Measurements from ENCODE around the gene SLC36A2.
A peak's percentile ranks its signal among the peaks of the same experiment; 100 is the strongest.
"Not testable (repeated sequence)": the region's sequence is repeated elsewhere in the genome, so short reads cannot be mapped to it uniquely, and the experiment has no call there.

Gene SLC36A2

GRCh38 chr5:151347369-151347768 lies at the start of gene SLC36A2:
Gene SLC36A2, minus strand, starts transcription at chr5:151347559. Its CDS starts 99 bp downstream, at chr5:151347460.
- DNase-seq (ENCODE audit: low spot score) = no peak

- DNase-seq (ENCODE audit: low spot score) = no peak
These were observed 41.6 kb upstream of the SLC36A2 start for GRCh38 chr5:151388960-151389359.

GRCh38 chr5:151384106-151384505 lies 36.7 kb upstream of the SLC36A2 start:
- DNase-seq (ENCODE audit: low spot score) = no peak

DNA sequence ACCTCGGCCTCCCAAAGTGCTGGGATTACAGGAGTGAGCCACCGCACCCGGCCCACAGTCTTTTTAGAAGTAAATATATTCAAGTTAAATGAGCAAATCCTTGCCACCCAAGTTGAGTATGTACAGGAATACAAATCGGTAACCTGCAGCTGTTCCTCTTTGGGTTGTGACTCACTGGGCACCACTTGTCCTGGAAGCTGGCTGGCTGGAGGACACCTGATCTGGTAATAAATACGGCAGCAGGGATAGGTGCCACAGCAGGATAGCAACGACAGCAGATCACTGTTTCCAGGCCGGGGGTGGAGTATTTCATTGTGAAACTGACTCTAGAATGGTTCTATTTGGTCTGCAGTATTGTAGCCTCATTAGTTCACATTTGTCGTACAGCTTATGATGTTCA lies 35.7 kb upstream of the SLC36A2 start:
- DNase-seq (ENCODE audit: low spot score) = no peak

DNA sequence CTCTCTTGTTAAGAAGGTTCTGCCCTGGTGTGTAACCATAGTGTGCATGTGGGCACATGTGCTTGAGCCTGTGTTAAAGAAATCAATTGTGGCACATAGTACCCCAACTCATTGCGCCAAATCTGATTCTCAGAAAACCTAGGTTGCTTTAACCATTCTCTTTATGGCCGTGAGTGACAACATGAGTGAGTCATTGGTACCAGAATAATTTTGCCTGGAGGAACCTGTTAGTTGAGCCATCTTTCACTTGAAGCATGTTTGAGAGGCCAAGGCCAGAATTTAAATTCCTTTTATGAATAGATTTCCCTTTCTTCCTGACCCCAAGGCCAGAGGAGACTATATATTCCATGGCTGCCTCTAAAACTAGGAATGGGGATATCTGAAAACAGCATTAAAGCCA lies 35.2 kb upstream of the SLC36A2 start:
- DNase-seq (ENCODE audit: low spot score) = no peak

GRCh38 chr5:151381899-151382298 lies 34.5 kb upstream of the SLC36A2 start:
- no peak for DNase-seq (ENCODE audit: low spot score)

DNA sequence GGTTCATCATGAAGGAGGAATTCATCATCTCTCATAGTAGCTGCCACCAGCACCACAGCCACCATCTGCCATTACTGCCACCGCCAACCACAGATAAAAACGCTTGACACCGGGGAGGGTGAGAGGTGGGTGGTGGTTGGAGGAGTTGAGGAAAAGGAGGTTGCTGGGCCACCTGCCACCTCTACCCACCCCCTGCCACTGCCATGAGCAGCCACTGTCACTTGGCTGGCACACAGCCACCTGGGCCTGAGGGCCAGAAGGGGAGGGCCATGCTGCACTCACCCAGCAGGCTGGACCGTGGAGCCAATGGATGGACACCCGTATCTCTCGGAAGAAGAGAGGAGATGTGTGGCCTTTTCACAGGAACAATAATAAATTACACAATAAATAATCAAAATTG lies 31.3 kb upstream of the SLC36A2 start:
- no peak for DNase-seq (ENCODE audit: low spot score)

DNA sequence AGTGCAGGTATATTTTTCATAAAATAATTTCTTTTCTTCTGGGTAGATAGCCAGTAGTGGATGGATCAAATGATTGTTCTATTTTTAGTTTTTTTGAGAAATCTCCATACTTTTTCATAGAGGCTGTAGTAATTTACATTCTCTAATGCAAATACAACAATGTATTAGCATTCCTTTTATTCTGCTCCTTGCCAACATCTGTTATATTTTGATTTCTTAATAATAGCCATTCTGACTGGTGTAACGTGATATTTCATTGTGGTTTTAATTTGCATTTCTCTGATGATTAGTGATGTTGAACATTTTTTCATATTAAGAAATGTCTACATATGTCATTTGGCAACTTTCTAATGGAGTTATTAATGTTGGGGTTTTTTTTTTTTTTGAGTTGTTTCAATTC lies 27.2 kb upstream of the SLC36A2 start:
- DNase-seq (ENCODE audit: low spot score) = no peak

- not testable (repeated sequence) for DNase-seq (ENCODE audit: low spot score)
These were observed 19.7 kb upstream of the SLC36A2 start for GRCh38 chr5:151367038-151367437.

GRCh38 chr5:151363673-151364072 lies 16.3 kb upstream of the SLC36A2 start:
- no peak for DNase-seq (ENCODE audit: low spot score)

DNA sequence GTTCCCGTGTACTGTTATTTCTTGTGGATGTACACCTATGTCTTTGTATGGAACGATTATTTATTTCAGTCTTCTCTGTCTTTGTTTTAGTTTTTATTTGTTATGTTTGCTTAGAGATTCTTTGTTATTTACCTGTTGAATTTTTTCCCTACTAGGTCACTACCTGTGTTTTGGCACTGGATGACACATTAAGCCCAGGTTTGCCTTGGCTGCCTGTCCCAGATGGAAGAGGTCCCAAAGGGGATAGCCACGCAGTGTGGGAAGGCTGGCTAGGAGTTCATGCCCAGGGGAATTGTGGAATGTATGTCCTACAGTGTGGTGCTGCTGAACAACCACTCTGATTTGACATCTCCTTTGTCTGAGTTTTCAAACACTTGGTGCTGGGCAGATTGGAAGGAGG lies 15.6 kb upstream of the SLC36A2 start:
- no peak for DNase-seq (ENCODE audit: low spot score)

GRCh38 chr5:151359391-151359790 lies 12.0 kb upstream of the SLC36A2 start:
- DNase-seq (ENCODE audit: low spot score) = no peak

GRCh38 chr5:151357792-151358191 lies 10.4 kb upstream of the SLC36A2 start:
- no peak for DNase-seq (ENCODE audit: low spot score)

DNA sequence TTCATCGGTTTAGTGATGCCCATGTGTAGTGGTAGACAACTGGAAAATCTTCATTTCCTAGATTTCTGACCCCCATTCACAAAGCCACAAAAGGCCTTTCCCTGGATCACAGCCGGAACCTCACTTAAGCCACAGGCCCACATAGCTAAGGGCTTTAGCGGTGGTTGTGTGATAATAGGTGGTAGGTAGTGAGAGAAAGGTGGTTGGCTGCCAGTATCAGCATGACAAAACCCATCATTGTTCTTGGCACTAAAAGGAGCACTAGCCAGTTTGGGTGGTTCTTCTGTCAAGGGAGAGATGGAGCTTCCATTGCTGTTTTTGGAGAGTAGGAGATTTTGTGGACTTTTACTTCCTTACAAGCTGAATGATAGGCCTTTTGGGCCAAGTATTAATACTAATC lies 9.7 kb upstream of the SLC36A2 start:
- no peak for DNase-seq (ENCODE audit: low spot score)

- DNase-seq (ENCODE audit: low spot score) = no peak
These were observed 4.3 kb upstream of the SLC36A2 start for GRCh38 chr5:151351671-151352070.

GRCh38 chr5:151348789-151349188 lies 1.4 kb upstream of the SLC36A2 start:
- no peak for DNase-seq (ENCODE audit: low spot score)

DNA sequence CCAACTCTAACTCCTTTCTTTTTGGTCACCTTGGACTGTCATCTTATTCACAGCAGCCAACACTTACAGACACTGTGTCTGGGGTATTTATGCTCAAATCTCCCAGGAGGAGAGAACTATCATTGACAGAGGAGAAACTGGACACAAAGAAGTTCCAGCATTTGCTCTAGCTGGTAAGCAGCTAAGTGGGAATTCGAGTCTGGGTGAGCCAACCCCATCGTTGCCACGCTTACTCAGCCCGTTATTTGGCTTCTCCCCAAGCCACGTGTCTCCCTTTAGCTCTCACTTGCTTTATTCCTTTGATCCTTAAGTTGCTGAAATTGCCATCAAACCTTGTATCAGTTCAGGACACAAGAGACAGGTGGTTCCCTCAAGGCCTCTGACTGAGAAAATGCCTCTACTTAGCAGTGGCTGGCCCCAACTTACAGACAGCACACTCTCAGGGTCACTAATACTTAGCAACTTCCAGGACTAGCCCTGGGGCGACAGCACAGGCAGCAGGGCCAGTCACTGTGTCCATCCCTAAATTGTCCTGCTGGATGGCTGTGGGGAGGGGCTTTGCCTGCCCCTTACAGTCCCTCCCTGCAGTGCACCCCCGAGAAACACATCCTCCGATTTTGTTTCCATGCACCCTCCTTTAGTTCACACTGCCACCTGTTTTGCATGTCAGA lies 1.4 kb downstream of the SLC36A2 start:
- peak; percentile 39 for DNase-seq (ENCODE audit: low spot score)

- DNase-seq (ENCODE audit: low spot score) = no peak
These were observed 2.1 kb downstream of the SLC36A2 start for GRCh38 chr5:151345187-151345807.

DNA sequence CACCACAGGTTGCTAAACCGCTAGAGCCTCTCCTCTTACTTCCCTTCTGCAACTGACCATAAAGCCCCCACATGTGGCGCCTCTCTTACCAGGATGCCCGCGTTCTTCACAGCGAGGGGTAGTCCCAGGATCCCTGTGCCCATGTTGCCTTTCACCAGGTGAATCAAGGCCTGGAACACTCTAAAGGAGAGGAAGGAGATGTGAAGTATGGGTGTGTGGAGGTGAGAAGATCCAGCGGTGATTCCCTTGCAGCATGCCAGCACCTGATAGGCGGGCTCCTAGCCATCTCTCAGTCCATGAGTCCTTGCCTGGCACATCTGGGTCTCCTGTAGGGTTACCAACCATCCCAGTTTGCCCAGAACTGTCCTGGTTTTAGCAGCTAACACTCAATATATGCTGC lies 3.3 kb downstream of the SLC36A2 start:
- no peak for DNase-seq (ENCODE audit: low spot score)

GRCh38 chr5:151340004-151340403 lies 7.4 kb downstream of the SLC36A2 start:
- no peak for DNase-seq (ENCODE audit: low spot score)

- no peak for DNase-seq (ENCODE audit: low spot score)
These were observed 8.6 kb downstream of the SLC36A2 start for GRCh38 chr5:151338734-151339133.

- no peak for DNase-seq (ENCODE audit: low spot score)
These were observed 14.5 kb downstream of the SLC36A2 start for GRCh38 chr5:151332857-151333256.

DNA sequence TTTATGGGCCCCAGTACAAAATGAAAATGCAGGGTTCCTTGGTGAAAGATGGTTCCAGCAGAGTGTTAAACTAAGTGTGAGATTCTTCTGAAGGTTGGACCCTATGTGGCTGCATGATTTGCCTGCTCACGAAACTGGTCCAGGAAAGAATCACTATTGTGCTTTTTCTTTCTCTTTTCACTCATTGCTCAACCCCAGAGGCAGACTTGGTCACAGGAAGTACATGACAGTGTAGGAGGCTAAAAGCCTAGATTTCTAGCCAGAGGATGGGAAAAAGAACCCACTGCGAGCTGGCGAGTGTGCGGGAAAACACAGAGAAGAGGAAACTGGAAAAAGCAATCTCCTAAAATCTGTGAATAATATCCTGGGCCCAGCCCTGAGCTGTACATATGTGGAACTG lies 18.6 kb downstream of the SLC36A2 start:
- DNase-seq (ENCODE audit: low spot score) = no peak

DNA sequence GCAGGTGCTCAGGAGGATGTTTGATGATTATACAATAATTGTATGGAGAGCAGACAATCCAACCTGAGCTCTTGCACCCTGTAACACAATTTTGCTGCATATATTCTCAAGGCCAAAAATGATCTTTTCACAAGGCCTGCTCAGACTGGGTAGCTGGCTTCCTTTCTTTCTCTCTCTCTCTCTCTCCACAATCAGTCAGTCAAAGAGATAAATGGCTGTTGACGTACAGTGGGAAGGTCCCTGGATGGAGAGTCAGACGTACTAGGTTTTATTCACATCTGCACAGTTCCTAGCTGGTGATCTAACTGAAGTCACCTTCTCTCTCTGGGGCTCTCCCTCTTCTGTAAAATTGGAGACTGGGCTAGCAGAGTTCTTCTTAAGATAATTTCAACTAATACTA lies 19.8 kb downstream of the SLC36A2 start:
- DNase-seq (ENCODE audit: low spot score) = no peak

Measured in AG08395 (cell line).